IMR-90 (cell line): ENCODE data around the gene TCEAL4.

Source experiments
- CHD1 ChIP-seq: IDR thresholded peaks from 2 replicates; pipeline ENCODE4 v1.6.1; 2012; ENCODE audit warnings: low read depth, low read length, improper control_type of control experiment
- CTCF ChIP-seq: conservative IDR thresholded peaks from 2 replicates; pipeline ENCODE4 v1.5.1; 2012; ENCODE audit warnings: mild to moderate bottlenecking, low read depth, low read length, improper control_type of control experiment
- MAZ ChIP-seq: IDR thresholded peaks from 2 replicates; pipeline ENCODE4 v1.6.1; 2012; ENCODE audit warnings: low read depth, mild to moderate bottlenecking, low read length, improper control_type of control experiment, moderate library complexity, borderline replicate concordance
- MXI1 ChIP-seq: IDR thresholded peaks from 2 replicates; pipeline ENCODE4 v1.6.1; 2012; ENCODE audit warnings: low read depth, mild to moderate bottlenecking, low read length, moderate library complexity, borderline replicate concordance
- POLR2A ChIP-seq: IDR thresholded peaks from 2 replicates; pipeline ENCODE4 v1.6.1; 2012; ENCODE audit warnings: mild to moderate bottlenecking, low read depth, low read length
- RCOR1 ChIP-seq: IDR thresholded peaks from 2 replicates; pipeline ENCODE4 v1.6.1; 2012; ENCODE audit warnings: mild to moderate bottlenecking, low read length, improper control_type of control experiment; ENCODE audit not compliant: insufficient replicate concordance
- RFX5 ChIP-seq: IDR thresholded peaks from 2 replicates; pipeline ENCODE4 v1.8.0; 2012; ENCODE audit warnings: low read depth, mild to moderate bottlenecking, low read length, moderate library complexity

GRCh38 chrX:103571121-103571520 is 14.2 kb upstream of the TCEAL4 start:
- TF ChIP-seq CTCF, result no peak
- no peak for TF ChIP-seq POLR2A
- TF ChIP-seq MXI1, result no peak
- no peak for TF ChIP-seq RFX5
- no peak for TF ChIP-seq MAZ
- no peak for TF ChIP-seq RCOR1
- TF ChIP-seq CHD1, result no peak
